ENCODE results near the gene HTR6. TPM values are rescaled to one million over a fixed set of nuclear protein-coding genes. Genes with fewer than 3 reads are reported as not detected.

The HTR6 gene
- total RNA-seq, 1 experiment from 2014 or later: not detected

- ChIA-PET POLR2A (ENCODE audit: unreplicated experiment) (no interaction called here), CTCF (interaction anchor here (0.6 kb wide), 1 partner anchor 315 kb away, joined by 5 read pairs; no protein-coding TSS in a partner anchor)
- Histone ChIP-seq H3K27me3 (ENCODE audit: insufficient read depth, low read depth) (no peaks in the 10 kb centered on the region), H3K4me3 (no peak overlapping the region), H3K79me2 (ENCODE audit: low read depth) (no peaks in the 10 kb centered on the region), H2AFZ (no peak overlapping the region), H3K9me3 (ENCODE audit: insufficient read depth, low read depth) (no peaks in the 10 kb centered on the region), H3K36me3 (ENCODE audit: low read depth) (no peaks in the 10 kb centered on the region), H3F3A (ENCODE audit: insufficient read depth, low read depth) (no peaks in the 10 kb centered on the region), H3K4me2 (no peak overlapping the region), H3K4me1 (replicated peaks; ENCODE audit: insufficient read depth) (no peaks in the 10 kb centered on the region), H4K20me1 (ENCODE audit: insufficient read depth) (no peaks in the 10 kb centered on the region), H3K27ac (no peak overlapping the region), H3K9me2 (ENCODE audit: insufficient read depth) (no peaks in the 10 kb centered on the region)
- DNase-seq: no peak
- no peak for TF ChIP-seq EZH2 (IDR thresholded peaks at IDR 0.05; ENCODE audit: low read depth)
- TF ChIP-seq, protein P1, sequence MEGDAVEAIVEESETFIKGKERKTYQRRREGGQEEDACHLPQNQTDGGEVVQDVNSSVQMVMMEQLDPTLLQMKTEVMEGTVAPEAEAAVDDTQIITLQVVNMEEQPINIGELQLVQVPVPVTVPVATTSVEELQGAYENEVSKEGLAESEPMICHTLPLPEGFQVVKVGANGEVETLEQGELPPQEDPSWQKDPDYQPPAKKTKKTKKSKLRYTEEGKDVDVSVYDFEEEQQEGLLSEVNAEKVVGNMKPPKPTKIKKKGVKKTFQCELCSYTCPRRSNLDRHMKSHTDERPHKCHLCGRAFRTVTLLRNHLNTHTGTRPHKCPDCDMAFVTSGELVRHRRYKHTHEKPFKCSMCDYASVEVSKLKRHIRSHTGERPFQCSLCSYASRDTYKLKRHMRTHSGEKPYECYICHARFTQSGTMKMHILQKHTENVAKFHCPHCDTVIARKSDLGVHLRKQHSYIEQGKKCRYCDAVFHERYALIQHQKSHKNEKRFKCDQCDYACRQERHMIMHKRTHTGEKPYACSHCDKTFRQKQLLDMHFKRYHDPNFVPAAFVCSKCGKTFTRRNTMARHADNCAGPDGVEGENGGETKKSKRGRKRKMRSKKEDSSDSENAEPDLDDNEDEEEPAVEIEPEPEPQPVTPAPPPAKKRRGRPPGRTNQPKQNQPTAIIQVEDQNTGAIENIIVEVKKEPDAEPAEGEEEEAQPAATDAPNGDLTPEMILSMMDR (conservative IDR thresholded peaks at IDR 0.05): no peak
- intact Hi-C loops (cut with micrococcal nuclease; ENCODE audit: unreplicated experiment): no loop called here
- no TSS peak for BruUV-seq (replicated peaks)
Observed at GRCh38 chr1:19696820-19697219, 32.1 kb downstream of the HTR6 start.

DNA sequence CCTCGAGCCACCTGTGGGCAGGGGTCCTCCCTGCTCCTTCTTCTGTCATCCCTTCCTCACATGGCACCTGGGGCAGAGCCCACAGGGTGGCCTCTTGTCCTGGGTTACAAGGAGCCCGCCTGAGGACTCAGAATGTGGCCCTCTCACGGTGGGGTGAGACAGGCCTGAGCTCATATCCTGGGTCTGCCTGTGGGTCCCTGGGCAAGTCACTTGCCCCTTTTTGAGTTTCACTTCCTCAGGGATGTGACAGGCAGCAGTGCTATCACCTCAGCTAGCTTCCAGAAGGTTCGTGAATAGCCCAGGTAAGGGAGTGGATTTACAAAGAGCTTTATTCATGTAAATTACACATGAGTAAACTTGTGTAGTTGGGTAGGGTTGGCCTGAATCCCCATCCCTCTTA is 33.5 kb downstream of the HTR6 start:
- intact Hi-C loops (cut with micrococcal nuclease; ENCODE audit: unreplicated experiment): no loop called here
- no peak overlapping the region for H3K4me3 ChIP-seq
- BruUV-seq (replicated peaks): no TSS peak
- H3K36me3 ChIP-seq (ENCODE audit: low read depth): no peaks in the 10 kb centered on the region
- H3K9me3 ChIP-seq (ENCODE audit: insufficient read depth, low read depth): no peaks in the 10 kb centered on the region
- H3K4me1 ChIP-seq (replicated peaks; ENCODE audit: insufficient read depth): no peaks in the 10 kb centered on the region
- no peak for TF ChIP-seq EZH2 (IDR thresholded peaks at IDR 0.05; ENCODE audit: low read depth)
- TF ChIP-seq, protein P1 (conservative IDR thresholded peaks at IDR 0.05): no peak
- H2AFZ ChIP-seq: no peak overlapping the region
- ChIA-PET CTCF (no interaction called here), POLR2A (ENCODE audit: unreplicated experiment) (no interaction called here)
- H3K79me2 ChIP-seq (ENCODE audit: low read depth): no peaks in the 10 kb centered on the region
- no peaks in the 10 kb centered on the region for H3K9me2 ChIP-seq (ENCODE audit: insufficient read depth)
- H3F3A ChIP-seq (ENCODE audit: insufficient read depth, low read depth): no peaks in the 10 kb centered on the region
- no peaks in the 10 kb centered on the region for H4K20me1 ChIP-seq (ENCODE audit: insufficient read depth)
- no peak overlapping the region for H3K4me2 ChIP-seq
- no peaks in the 10 kb centered on the region for H3K27me3 ChIP-seq (ENCODE audit: insufficient read depth, low read depth)
- no peak overlapping the region for H3K27ac ChIP-seq
- DNase-seq: no peak

DNA sequence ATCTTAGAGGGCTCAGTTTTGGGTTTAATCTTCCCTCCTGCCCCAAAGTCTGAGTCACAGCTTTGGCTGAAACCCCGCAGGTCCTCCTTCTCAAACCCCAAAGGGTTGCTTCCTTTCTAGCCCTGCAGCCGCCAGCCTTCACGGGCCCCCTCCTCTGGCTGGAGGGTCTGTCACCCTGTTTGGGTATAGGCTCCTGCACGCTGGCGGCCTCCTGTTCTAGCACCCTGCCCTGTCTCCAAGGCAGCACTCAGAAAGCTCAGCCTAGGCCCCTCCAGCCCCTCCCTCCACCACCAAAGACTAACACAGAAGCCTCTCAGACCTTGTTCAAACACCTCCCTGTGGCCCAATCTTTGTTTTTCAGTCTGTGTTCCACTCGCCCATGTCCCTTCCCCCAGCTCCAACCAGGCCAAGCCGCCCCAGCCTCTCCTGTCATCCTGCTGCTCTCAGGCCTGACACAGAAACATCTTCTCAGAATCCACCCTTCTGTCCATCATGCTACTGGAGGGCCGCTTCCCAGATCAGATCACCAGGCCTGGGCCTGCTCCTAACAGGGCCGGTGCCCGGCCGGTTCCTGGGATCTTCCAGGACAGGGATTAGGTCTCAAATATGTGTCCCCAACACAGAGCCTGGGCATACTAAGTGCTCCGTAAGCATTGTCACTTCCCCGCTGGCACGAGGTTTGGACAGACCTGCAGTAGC is 35.6 kb downstream of the HTR6 start:
- Histone ChIP-seq H3K27me3 (ENCODE audit: insufficient read depth, low read depth) (no peaks in the 10 kb centered on the region), H2AFZ (no peak overlapping the region), H3K4me3 (no peak overlapping the region), H4K20me1 (ENCODE audit: insufficient read depth) (no peaks in the 10 kb centered on the region), H3K79me2 (ENCODE audit: low read depth) (no peaks in the 10 kb centered on the region), H3K36me3 (ENCODE audit: low read depth) (no peaks in the 10 kb centered on the region), H3F3A (ENCODE audit: insufficient read depth, low read depth) (no peaks in the 10 kb centered on the region), H3K4me1 (replicated peaks; ENCODE audit: insufficient read depth) (no peaks in the 10 kb centered on the region), H3K27ac (no peak overlapping the region), H3K9me3 (ENCODE audit: insufficient read depth, low read depth) (no peaks in the 10 kb centered on the region), H3K4me2 (no peak overlapping the region), H3K9me2 (ENCODE audit: insufficient read depth) (no peaks in the 10 kb centered on the region)
- no peak for DNase-seq
- ChIA-PET POLR2A (ENCODE audit: unreplicated experiment) (no interaction called here), CTCF (no interaction called here)
- TF ChIP-seq, protein P1 (conservative IDR thresholded peaks at IDR 0.05): no peak
- no peak for TF ChIP-seq EZH2 (IDR thresholded peaks at IDR 0.05; ENCODE audit: low read depth)
- BruUV-seq (replicated peaks): no TSS peak
- intact Hi-C loops (cut with micrococcal nuclease; ENCODE audit: unreplicated experiment): no loop called here

Measured in PC-9 (cell line).